Globus pallidus (tissue), 1 donor: Measurements from ENCODE around the gene KRT77.

Experiments used
- DNase-seq: peaks from one replicate; pipeline ENCODE4 v3.0.0-alpha.2; 2015; ENCODE audit warnings: low spot score

KRT77 gene

DNA sequence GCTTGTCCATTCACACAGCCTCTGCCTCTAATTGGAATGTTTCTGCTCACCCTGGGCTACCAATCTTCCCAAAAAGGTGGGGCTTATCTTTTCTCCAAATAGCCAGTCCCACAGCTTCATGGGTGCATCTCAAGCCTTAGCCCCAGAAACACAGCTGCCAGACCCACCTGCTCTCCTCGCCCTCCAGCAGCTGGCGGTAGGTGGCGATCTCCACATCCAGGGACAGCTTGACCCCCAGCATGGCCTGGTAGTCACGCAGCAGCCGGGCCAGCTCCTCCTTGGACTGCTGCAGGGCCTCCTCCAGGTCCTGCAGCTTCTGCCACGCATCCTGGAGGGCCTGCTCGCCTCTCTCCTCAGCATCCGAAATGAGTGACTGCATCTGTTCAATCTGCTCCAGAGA is 11.1 kb downstream of the KRT77 start:
- no peak for DNase-seq

DNA sequence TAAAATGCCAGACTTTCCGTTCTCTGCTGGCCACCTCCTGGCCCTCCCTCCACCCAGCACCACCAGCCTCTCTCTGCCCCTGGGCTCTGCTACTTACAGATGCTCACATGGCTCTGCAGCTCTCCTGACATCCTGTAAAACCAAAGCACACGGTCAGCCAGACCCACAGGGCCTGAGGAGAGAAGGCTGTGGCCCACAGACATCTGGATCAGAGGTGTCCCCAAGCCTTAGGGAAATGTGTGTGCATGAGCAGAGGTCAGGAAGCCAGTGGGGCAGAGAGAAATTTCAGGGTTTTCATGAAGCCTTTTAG is 11.5 kb downstream of the KRT77 start:
- DNase-seq, result no peak

DNA sequence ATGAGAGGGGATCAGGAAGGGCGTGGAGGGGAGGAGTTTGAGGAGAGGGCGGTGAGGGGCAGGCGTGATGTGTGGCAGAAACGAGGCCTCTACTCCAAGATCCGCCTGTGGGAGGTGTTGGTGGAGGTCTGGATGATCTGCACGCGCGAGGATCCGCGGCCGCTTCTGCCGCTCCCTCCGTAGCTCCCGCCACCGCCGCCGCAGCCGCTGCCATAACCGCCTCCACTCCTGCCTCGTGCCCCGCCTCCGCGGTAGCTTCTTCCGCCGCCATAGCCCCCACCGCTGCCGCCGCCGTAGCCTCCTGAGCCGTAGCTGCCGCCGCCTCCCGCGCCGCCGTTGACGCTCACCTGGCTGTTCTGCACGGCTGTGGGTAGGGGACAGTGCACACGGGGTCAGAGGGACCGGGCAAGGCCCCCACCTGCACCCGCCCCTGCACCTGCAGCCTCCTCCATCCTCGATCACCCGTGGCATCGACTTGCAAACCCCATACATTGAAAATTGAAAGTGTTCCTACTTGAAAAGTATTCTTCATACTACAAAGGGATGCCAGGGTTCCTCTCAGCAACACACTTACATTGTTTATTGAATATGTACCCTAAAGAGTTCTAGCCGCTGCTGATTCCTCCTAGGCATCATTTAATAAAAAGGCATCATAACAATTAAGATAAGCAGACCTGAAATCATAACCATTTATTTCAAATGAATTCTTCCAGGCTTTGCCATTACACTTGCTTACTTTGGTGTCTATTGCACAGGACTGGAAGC is 12.1 kb downstream of the KRT77 start:
- DNase-seq, result no peak

DNA sequence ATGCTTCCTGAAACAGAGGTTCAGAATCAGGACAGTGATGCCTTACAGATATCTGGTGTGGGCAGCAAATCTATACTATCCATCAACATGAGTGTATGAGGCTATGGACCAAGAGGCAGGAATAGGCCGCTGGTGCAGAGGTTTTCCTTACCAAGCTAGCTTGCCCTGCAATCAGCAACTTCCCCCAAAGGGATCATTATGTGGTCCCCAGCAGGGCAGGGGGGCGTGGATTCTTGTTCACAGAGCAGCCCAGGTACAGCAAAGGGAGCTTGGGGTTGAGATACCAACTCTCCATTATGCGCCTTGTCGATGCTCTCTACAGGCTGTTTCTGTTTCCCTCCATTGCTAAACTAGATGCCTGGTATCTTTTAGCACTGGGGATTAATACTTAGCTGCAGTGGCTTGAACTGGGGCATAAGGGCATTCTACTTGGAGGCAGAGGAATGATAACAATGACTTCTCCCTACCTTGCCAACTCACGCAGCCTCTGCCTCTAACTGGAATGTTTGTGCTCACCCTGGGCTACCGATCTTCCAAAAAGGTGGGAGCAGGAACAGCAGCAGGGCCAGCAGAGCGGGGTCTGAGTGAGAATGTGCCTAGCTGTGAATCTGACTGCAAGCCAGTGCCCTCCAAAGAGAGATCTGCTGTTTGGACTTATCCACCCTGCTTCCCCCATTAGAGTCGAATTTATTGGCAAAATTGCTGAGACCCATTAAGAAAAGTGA is 12.8 kb downstream of the KRT77 start:
- no peak for DNase-seq

DNA sequence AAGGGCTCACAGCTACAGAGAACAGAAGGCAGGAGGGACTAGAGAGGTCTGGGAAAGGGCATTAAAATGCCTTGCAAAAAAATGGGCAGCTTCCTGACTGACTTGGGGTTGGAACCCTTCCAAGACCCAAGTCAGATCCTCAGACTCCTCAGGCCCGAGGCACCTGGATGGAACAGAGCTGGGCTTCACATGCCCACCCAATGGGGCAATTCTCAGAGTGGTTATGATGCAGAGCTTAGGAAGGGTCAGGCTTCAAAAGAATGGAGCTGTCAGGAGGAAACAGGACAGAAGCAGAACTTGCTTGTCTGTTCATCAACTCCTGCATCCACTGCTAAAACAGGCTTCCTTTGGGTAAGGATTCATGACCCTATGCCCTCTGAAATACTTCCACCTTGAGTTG is 13.4 kb downstream of the KRT77 start:
- DNase-seq, result no peak

DNA sequence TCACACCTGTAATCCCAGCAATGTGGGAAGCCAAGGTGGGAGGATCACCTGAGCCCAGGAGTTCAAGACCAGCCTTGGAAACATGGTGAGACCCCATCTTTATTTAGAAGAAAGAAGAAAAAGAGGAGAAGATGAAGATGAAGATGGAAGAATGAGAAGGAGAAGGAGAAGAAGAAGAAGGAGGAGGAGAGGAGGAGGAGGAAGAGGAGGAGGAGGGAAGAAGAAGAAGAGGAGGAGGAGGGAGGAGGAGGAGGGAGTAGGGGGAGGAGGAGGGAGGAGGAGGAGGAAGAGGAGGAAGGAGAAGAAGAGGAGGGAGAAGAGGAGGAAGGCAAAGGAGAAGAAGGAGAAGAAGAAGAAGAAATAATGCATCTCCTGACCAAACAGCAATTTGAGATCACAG is 14.1 kb downstream of the KRT77 start:
- no peak for DNase-seq

DNA sequence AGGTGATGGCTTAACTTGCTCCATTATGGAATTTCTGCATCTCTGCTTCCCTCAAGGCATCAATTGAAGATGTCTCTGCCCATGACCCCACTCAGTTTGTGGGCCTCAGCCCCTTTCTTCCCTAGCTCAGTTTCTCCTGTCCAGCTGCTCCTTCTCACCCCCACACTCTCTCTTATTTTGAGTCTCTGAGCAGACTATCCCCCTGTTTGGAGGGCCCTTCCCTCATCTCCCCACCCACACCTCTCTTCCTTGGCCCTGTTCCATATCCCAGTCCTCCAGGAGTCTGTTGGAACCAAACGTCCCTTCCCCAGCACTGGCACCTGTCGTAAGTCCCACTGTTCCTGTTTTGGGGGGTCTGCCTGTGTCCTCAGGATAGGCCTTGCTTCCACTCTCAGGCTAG is 14.8 kb downstream of the KRT77 start:
- DNase-seq, result no peak

DNA sequence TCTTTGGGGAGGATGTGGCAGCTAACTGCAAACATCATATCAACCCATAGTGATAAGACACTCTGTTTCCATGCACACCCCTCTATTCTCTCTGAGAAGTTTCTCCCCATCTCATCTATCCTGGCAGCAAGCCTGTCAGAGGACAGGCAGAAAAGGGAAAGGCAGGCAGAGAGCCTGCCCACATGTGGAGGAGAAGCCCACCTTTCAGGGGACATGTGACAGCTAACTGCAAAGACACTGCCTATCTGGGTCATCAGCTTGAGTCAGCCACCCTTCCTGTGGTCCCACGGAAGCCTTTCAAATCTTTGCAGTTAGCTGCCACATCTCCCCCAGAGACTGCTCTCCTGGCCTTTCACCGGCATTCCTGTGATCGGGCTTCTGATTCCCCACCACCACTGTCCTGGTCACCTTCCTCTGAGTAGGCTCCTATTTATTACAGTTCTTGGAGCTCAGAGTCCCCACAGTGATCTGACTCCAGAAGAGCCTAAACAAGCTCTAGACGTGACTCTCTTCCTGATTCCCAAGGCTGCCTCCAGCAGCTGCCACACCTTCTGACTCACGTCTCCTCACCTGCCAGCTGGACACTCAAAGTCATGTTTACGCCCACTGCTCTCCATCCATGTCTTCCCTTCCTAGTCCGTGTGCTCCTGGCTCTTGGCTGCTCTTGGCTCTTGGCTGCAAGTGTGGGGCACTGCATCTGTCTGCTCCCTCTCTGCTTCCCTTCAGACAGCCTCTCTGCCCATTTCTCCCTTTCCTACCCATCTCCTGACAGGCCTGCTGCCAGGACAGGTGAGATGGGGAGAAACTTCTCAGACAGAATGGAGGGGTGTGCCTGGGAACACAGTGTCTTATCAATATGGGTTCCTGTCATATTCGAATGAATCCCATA is 15.6 kb downstream of the KRT77 start:
- no peak for DNase-seq

DNA sequence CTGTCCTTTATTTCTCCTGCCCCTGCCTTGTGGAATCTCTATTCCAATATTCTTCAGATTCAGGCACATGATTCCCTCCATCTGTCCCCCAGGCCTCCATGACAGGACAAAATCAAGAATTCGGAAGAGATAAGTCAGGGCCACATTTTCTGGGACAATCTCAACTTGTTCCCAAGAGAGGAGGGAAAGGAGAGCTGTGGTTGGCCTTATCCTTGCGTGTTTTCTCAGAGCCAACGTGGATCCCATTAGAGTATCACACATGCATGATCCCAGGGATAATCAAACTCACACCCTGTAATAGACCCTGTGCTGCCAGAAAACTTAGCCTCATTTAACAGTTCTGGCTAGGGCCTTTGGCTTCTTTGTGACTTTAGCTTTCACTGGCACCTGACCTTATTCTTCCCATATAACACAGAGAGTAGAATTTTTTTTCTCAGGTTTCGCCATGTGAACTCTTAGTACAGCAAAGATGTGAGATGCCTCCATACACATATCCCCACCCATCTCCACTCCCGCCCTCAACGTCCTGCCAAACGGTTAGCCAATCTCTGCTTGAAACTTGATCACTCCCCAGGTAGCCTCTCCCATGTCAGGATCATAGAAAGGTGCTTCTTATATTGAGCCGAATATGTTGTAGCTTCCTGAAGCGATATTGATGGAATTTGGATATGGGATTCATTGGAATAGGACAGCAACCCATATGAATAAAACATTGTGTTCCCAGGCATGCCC is 16.4 kb downstream of the KRT77 start:
- no peak for DNase-seq

DNA sequence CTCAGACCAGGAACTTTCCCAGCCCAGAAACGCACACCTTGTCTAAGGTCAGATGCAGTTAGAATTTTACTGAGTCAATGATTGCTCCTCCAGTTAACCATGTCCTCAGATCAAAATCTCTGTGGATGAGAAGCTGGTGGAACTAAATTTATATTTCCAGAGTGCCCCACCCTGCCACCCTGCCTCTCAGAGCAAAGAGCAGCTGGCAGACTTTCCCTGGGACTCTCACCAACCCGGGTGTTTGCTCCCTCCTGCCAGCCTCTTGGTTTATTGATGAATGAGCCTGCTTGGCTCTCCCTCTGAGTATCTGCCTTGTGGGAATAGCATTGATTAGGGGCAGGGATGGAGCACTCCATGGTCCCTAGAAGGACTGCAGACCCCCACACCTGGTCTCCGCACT is 17.3 kb downstream of the KRT77 start:
- no peak for DNase-seq

DNA sequence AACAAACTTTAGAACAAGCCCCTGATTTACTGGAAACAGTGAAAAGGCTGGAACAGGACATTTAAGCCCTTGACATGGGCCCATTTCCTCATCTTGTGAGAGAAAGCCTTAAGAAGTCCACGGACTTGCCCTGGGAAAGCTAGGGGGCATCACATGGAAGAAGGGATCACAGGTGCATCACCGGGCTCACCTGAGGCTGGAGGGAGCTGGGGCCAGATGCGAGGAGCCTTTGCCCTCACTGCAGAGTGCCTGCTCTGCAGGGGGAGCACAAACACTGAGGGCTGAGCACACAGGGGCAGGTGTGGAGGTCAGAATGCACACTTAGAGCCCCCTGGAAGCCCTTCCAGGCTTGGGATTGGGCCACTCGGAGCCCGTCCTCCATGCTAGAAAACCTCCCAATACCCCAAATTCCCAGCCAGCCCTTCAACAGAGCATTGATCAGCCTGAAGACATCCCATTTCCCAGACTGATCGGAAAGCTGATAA is 17.9 kb downstream of the KRT77 start:
- no peak for DNase-seq

DNA sequence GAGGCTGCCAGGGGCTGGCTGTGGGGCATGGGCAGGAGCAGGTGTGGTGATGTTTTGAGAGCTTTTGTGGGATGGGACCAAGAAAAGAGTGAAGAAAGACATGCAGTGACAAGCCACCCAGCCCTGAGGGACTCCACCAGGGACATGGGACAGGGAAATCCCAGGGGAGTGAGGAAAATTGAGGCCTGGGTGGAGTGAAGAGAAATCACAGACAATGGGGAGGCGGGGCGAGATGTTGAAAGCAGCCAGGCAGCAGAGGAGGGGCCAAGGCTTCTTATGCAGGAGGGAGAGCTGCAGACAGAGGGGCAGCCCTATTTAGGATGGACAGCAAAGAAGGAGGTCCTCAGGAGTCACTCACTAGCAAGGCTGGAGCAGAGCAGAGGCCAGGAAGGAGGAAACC is 18.9 kb downstream of the KRT77 start:
- DNase-seq, result no peak

DNA sequence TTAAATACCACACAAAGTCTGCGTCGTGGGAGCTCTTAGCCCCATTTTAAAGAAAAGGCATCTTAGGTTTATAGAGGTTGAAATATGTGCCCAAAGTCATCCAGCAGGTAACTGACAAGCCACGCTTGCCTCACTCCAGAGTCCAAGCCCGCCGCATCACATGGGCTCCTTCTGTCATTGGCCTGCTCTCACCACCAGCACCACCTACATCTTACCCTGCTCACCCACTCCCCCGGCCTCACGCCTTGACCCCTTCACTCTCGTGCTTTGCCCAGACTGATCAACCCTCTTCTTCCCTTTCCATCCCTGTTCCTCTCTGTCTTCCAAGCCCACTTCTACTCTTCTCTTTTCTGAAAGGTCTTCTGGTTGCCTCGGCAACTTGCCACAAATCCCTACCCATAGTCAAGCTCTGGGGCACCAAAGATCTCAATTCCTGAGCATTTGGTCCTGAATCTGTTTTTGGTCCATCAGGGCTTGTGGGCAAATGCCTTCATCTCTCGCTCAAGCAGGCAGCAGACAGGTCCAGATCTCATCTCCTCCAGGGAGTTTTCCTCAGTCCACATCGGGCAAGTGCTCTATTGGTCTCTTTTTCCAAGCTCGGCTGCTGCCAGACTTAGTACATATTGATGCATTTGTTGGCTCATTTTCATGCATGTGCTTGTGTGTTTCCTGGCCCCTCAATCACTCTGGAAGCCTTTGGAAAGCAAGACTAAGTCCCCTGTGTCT is 19.6 kb downstream of the KRT77 start:
- DNase-seq, result no peak

DNA sequence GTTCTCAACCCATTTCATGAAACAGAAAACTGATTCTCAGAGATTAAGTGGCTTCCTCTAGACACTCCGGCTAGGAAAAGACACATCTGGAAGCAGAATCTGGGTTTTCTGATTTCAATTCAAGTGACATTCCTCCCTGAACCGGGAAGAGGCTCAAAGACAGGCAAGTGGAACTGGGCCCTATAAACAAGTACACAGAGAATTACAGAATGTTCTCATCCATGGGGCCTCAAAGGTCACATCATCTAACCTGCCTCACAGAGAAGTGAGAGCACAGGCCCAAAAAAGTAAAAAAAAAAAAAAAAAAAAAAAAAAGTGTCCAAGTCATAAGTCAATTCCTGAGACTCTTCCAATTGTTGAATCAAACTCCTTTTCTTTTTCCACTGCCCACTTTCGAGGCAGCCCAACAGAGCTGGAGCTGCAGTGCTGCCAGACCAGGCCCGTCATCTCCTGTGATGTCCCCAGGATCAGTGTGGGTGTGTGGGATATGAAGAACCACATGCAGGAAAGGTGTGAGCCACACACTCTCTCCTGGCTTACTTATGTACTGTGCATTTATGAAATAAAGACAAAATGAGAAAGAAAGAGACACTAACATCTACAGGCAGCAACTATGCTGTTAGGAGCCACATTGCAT is 20.3 kb downstream of the KRT77 start:
- no peak for DNase-seq

DNA sequence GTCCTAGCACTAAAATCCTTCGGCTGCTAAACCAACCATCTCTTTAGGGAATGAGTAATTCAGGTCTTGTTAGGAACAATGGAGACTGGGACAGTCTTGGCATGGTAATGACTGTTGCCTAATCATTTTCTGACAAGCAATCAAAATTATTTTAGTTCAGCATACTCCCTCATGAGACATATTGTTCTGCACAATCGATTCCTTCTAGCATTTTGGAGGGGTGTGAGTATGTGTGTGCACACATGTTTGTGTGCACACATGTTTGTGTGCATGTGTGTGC is 21.0 kb downstream of the KRT77 start:
- no peak for DNase-seq

DNA sequence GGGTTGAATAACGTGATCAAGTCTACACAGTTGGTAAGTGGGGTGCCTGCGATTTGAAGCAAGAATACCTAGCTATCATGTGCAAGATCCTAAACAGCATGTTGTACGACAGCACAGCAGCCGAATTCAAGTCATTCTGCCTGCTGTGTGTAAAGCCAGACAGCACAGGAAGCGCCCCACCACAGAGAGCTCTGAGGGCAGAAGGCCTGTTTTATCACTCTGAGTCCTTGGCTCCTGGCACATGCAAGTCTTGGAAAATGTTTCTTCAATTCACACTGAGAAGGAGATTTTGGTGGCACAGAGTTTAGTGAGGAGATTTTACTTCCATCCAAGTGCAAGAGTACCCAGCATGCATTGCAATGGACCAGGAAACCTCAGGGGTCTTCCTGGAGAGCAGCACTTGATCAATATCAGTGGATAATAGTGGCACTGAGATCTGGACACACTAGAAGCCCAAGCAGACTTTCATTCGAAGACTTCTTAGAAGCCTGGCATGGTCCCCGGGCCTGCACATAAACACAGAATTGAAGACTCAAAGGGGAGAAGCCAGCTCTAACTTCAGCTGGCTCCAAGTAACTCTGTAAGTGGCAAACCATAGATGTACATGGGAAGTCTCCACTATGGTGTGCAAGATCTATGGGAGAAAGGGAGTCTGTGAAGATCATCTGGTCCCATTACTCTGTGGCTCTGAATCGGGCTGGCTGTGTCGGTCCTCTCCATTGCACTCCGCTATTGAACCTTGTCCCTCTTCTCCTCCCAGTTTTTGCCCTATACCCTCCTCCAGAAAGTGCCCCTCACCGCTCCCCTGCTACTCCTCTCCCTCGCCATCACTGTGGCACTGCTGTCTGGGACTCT is 21.6 kb downstream of the KRT77 start:
- no peak for DNase-seq

DNA sequence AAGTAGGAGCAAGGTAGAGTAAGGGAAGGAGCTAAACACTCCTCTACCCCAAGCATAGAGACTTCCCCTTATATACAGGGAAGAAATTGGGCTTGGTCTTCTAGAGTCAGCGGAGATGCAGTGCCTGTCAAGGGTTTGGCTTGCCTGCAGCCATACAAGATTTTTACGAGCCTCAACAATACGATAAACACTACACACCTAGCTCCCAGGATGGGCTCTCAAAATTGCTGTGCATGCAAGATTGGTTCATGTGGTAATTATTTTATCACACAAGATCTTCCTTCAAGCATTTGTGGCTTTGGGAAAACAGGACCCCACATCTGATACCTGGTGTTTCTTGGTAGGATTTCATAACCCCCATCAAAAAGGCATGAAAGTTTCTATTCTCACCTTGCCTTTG is 23.0 kb downstream of the KRT77 start, which contains the start of gene KRT1:
KRT1 (minus strand) TSS at position 45 of the 400 bp plus-strand sequence. CDS start 59 bp downstream, outside the sequence.
- no peak for DNase-seq

DNA sequence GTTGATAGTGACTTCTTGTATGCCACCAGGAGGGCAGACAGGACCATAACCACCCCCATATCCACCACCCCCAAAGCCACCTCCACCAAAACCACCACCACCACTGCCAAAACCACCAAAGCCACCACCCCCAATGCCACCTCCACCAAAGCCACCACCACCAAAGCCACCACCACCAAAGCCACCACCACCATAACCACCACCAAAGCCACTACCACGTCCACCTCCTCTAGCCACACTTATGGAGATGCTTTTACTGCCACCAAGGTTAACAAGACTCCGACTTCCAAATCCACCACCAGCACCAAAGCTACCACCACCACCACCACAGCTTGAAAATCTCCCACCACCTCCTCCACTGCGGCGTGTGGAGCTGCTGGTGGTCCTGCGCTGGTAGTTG is 23.4 kb downstream of the KRT77 start:
- DNase-seq, result no peak

DNA sequence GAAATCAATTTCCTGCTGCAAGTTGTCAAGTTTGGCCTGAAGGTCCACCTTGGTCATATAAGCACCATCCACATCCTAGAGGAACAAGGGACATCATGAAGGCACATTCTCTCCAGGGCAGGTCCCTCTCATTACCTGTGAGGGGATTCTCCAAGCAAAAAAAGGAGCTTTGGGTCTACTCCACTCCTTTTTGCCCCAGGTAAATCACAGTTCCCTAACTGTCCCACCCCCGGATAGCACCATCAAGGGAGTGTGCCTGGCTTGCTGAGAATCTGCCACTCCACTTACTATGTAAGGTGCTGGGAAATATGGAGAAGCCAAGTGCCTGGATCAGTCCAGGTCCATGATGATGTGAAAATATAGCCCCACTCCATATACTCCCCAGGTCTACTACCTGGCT is 25.7 kb downstream of the KRT77 start:
- DNase-seq, result no peak

DNA sequence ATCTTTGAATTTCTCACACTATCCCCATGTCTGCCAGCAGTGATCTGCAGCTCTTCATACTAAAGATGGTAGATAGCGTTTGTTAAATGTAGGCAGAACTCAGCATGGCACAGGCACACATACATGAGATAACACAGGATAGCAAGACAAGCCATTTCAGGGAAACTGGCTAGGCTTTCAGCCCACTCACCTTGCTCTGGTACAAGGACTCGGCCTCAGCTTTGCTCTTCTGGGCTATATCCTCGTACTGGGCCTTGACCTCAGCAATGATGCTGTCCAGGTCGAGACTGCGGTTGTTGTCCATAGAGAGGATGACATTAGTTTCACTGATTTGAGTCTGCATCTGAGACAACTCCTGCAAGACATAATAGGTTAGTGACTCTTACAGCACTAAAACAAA is 26.2 kb downstream of the KRT77 start:
- no peak for DNase-seq
